SW480 (cell line): ENCODE data around the gene CFAP20DC.

Experiments
- DNase-seq: peaks from one replicate; pipeline ENCODE4 v3.0.0-alpha.2; 2016; ENCODE audit warnings: low spot score

CFAP20DC gene

GRCh38 chr3:58693940-58694850 is 355.6 kb downstream of the CFAP20DC start:
- no peak for DNase-seq

DNA sequence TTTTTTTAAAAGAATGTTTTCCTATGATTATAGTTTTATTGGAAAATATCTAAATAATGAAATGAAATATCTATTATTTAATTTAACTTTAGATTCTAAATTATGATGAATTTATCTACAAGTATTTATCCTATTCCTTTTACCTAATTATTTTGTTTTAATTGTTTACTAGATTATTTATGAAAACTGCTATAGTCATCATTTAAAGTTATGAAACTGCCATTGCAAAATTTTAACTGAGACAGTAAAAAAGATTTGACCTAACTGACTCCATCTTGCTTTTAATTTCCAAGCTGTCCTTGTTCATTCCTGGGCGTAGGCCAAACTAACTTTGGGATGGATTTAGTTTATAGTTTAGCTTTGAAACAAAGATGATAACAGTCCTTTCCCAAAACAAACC is 357.3 kb downstream of the CFAP20DC start:
- DNase-seq, result no peak
